H9 (cell line): ENCODE results near the gene HHAT. TPM values are rescaled to one million over a fixed set of nuclear protein-coding genes. Genes with fewer than 3 reads are reported as not detected.

Source experiments
- DNase-seq: peaks from one replicate; pipeline ENCODE4 v3.0.0-alpha.2; 2017
- H2AFZ ChIP-seq: one replicate; pipeline ENCODE4 v1.6.1; 2013; ENCODE audit warnings: mild to moderate bottlenecking, low read length, control low read depth, moderate library complexity
- H2AK5ac ChIP-seq: 2 replicates; pipeline ENCODE4 v1.6.1; 2013; ENCODE audit warnings: low read length, control low read depth, mixed read lengths; ENCODE audit not compliant: insufficient read length
- H2BK120ac ChIP-seq: one replicate; pipeline ENCODE4 v1.6.1; 2013; ENCODE audit warnings: low read depth, mild to moderate bottlenecking, low read length, control low read depth, inconsistent platforms; ENCODE audit not compliant: poor library complexity, severe bottlenecking
- H2BK12ac ChIP-seq: 2 replicates; pipeline ENCODE4 v1.6.1; 2013; ENCODE audit warnings: low read length, control low read depth, mixed read lengths, low read depth; ENCODE audit not compliant: insufficient read length
- H2BK15ac ChIP-seq: 2 replicates; pipeline ENCODE4 v1.6.1; 2013; ENCODE audit warnings: low read depth, low read length, control low read depth
- H2BK20ac ChIP-seq: one replicate; pipeline ENCODE4 v1.6.1; 2013; ENCODE audit warnings: low read depth, mild to moderate bottlenecking, low read length, control low read depth, inconsistent platforms; ENCODE audit not compliant: poor library complexity, severe bottlenecking
- H2BK5ac ChIP-seq: 2 replicates; pipeline ENCODE4 v1.6.1; 2013; ENCODE audit warnings: low read length, control low read depth, mixed read lengths; ENCODE audit not compliant: insufficient read length
- H3K14ac ChIP-seq: 2 replicates; pipeline ENCODE4 v1.6.1; 2013; ENCODE audit warnings: low read length, control low read depth; ENCODE audit not compliant: insufficient read depth
- H3K18ac ChIP-seq: 2 replicates; pipeline ENCODE4 v1.6.1; 2013; ENCODE audit warnings: low read depth, mild to moderate bottlenecking, mixed read lengths, low read length, control low read depth; ENCODE audit not compliant: insufficient read length
- H3K23ac ChIP-seq: 2 replicates; pipeline ENCODE4 v1.6.1; 2013; ENCODE audit warnings: low read length, control low read depth, mixed read lengths, low read depth; ENCODE audit not compliant: insufficient read length
- H3K23me2 ChIP-seq: 2 replicates; pipeline ENCODE4 v1.6.1; 2013; ENCODE audit warnings: low read depth, mild to moderate bottlenecking, mixed read lengths, low read length, control low read depth; ENCODE audit not compliant: insufficient read length, poor library complexity, severe bottlenecking
- H3K27ac ChIP-seq: 2 replicates; pipeline ENCODE4 v1.5.1; 2013; ENCODE audit warnings: low read length, control low read depth, mixed read lengths, low read depth; ENCODE audit not compliant: insufficient read length
- H3K27me3 ChIP-seq: 2 replicates; pipeline ENCODE4 v1.6.1; 2013; ENCODE audit warnings: low read length, control low read depth, inconsistent platforms; ENCODE audit not compliant: insufficient read depth
- H3K4ac ChIP-seq: 2 replicates; pipeline ENCODE4 v1.6.1; 2013; ENCODE audit warnings: low read depth, mild to moderate bottlenecking, control low read depth, inconsistent platforms, low read length, moderate library complexity
- H3K4me1 ChIP-seq: 2 replicates; pipeline ENCODE4 v1.6.1; 2013; ENCODE audit warnings: low read length, control low read depth, inconsistent platforms; ENCODE audit not compliant: insufficient read depth
- H3K4me2 ChIP-seq: 2 replicates; pipeline ENCODE4 v1.6.1; 2013; ENCODE audit warnings: low read length, control low read depth, mixed read lengths; ENCODE audit not compliant: insufficient read length, insufficient read depth
- H3K56ac ChIP-seq: 2 replicates; pipeline ENCODE4 v1.6.1; 2013; ENCODE audit warnings: low read depth, mild to moderate bottlenecking, mixed read lengths, low read length, control low read depth; ENCODE audit not compliant: insufficient read length
- H3K79me1 ChIP-seq: 2 replicates; pipeline ENCODE4 v1.6.1; 2013; ENCODE audit warnings: low read depth, mild to moderate bottlenecking, moderate library complexity, low read length, control low read depth, inconsistent platforms; ENCODE audit not compliant: insufficient read depth, poor library complexity, severe bottlenecking
- H3K79me2 ChIP-seq: 2 replicates; pipeline ENCODE4 v1.6.1; 2013; ENCODE audit warnings: low read length, control low read depth, inconsistent platforms; ENCODE audit not compliant: insufficient read depth
- H3K9ac ChIP-seq: 2 replicates; pipeline ENCODE4 v1.6.1; 2013; ENCODE audit warnings: low read length, control low read depth, mixed read lengths; ENCODE audit not compliant: insufficient read length; ENCODE audit errors: extremely low read depth
- H3K9me3 ChIP-seq: one replicate; pipeline ENCODE4 v1.6.1; 2013; ENCODE audit warnings: low read depth, low read length, inconsistent platforms; ENCODE audit not compliant: control insufficient read depth
- H3T11ph ChIP-seq: one replicate; pipeline ENCODE4 v1.6.1; 2013; ENCODE audit warnings: mild to moderate bottlenecking, low read length, control low read depth, inconsistent platforms
- H4K20me1 ChIP-seq: one replicate; pipeline ENCODE4 v1.6.1; 2013; ENCODE audit not compliant: control insufficient read depth, insufficient read length, insufficient read depth
- H4K5ac ChIP-seq: 2 replicates; pipeline ENCODE4 v1.6.1; 2013; ENCODE audit warnings: low read depth, mild to moderate bottlenecking, mixed read lengths, low read length, control low read depth; ENCODE audit not compliant: insufficient read length
- H4K8ac ChIP-seq: replicated peaks from 2 replicates; pipeline ENCODE4 v1.6.1; 2013; ENCODE audit warnings: low read length, control low read depth, mixed read lengths, low read depth; ENCODE audit not compliant: insufficient read length
- H4K91ac ChIP-seq: 2 replicates; pipeline ENCODE4 v1.6.1; 2013; ENCODE audit warnings: low read depth, mild to moderate bottlenecking, moderate library complexity, mixed read lengths, low read length, control low read depth; ENCODE audit not compliant: insufficient read length
- H3K27ac Mint-ChIP-seq, 3 experiments: 2 replicates in 2 of 3; 3 replicates in 1 of 3; pipeline ENCODE4 v1.8.0; 2020 to 2021; ENCODE audit warnings: mixed read lengths in 3 of 3, mild to moderate bottlenecking in 1 of 3, moderate library complexity in 1 of 3
- H3K27me3 Mint-ChIP-seq: 2 replicates; pipeline ENCODE4 v1.8.0; 2021; ENCODE audit warnings: low read depth, mild to moderate bottlenecking, moderate library complexity, mixed read lengths
- H3K36me3 Mint-ChIP-seq, 3 experiments: 2 replicates in 2 of 3; 3 replicates in 1 of 3; pipeline ENCODE4 v1.8.0; 2020 to 2021; ENCODE audit warnings: low read depth in 3 of 3, mixed read lengths in 3 of 3; ENCODE audit not compliant: insufficient read depth in 1 of 3
- H3K4me1 Mint-ChIP-seq, 2 experiments: 2 replicates each; pipeline ENCODE4 v1.8.0; 2020; ENCODE audit warnings: mixed read lengths in 2 of 2
- H3K4me3 Mint-ChIP-seq, 2 experiments: 2 replicates in 1 of 2; 3 replicates in 1 of 2; pipeline ENCODE4 v1.8.0; 2020 to 2021; ENCODE audit warnings: mild to moderate bottlenecking in 2 of 2, mixed read lengths in 2 of 2, moderate library complexity in 1 of 2
- H3K9me3 Mint-ChIP-seq, 2 experiments: 2 replicates in 1 of 2; 3 replicates in 1 of 2; pipeline ENCODE4 v1.8.0; 2020; ENCODE audit warnings: mild to moderate bottlenecking in 2 of 2, mixed read lengths in 2 of 2, moderate library complexity in 1 of 2
- CTCF ChIP-seq: fragments of 200-600 bp; sonication (generic); conservative IDR thresholded peaks from 3 replicates; pipeline ENCODE4 v1.8.0; 2021; ENCODE audit warnings: antibody characterized with exemption, mild to moderate bottlenecking
- WGBS: extraction: QIAGEN DNeasy Blood & Tissue Kit; methylation state at CpG from one replicate; pipeline ENCODE4 v1.1.7; 2013; ENCODE audit warnings: missing lambda C conversion rate, low lambda C conversion rate, mixed read lengths; ENCODE audit not compliant: insufficient read length; ENCODE audit errors: extremely low coverage; 5-methylcytosine and 5-hydroxymethylcytosine counted together
- total RNA-seq: library from RNA; stranded (reverse); gene quantifications from 2 replicates; pipeline ENCODE4 v1.2.1, GENCODE V29; 2021

HHAT gene
- total RNA-seq, 1 experiment from 2014 or later = 0.48 TPM

GRCh38 chr1:210464519-210465039 lies 135.9 kb downstream of the HHAT start:
- no peaks in the 10 kb centered on the region for H3K79me2 ChIP-seq
- no peak overlapping the region for H2BK15ac ChIP-seq
- H3K27me3 ChIP-seq = no peaks in the 10 kb centered on the region
- no peaks in the 10 kb centered on the region; the same call in 1 of the 2 replicates for H3K4me1 ChIP-seq
- no peaks in the 10 kb centered on the region for H3K79me1 ChIP-seq
- no peak overlapping the region for H3K4me2 ChIP-seq
- no peak overlapping the region for H4K91ac ChIP-seq
- WGBS = no CpG with 5 or more reads among the region's 11 CpGs
- Mint-ChIP-seq H3K4me1 (no peaks in the 10 kb centered on the region; a peak in 1 of 4 replicates), H3K9me3 (no peaks in the 10 kb centered on the region), H3K36me3 (no peaks in the 10 kb centered on the region; a peak in 1 of 7 replicates), H3K4me3 (no peak overlapping the region), H3K27me3 (no peaks in the 10 kb centered on the region), H3K27ac (no peak overlapping the region)
- no peak for DNase-seq
- H3T11ph ChIP-seq = no peak overlapping the region
- H3K23me2 ChIP-seq = no peaks in the 10 kb centered on the region
- no peak overlapping the region for H3K4ac ChIP-seq
- H2BK12ac ChIP-seq = no peak overlapping the region
- TF ChIP-seq CTCF = no peak
- H3K18ac ChIP-seq = no peak overlapping the region
- no peak overlapping the region for H2AFZ ChIP-seq
- H4K8ac ChIP-seq = no peak overlapping the region
- H2AK5ac ChIP-seq = no peak overlapping the region
- no peak overlapping the region for H2BK20ac ChIP-seq
- no peak overlapping the region for H3K23ac ChIP-seq
- no peak overlapping the region; the same call in 1 of the 2 replicates for H3K14ac ChIP-seq
- H4K5ac ChIP-seq = no peak overlapping the region
- H3K27ac ChIP-seq = no peak overlapping the region
- H3K56ac ChIP-seq = no peak overlapping the region
- H3K9ac ChIP-seq = no peak overlapping the region
- H4K20me1 ChIP-seq = no peaks in the 10 kb centered on the region
- H3K9me3 ChIP-seq = no peaks in the 10 kb centered on the region
- H2BK5ac ChIP-seq = no peak overlapping the region
- H2BK120ac ChIP-seq = no peak overlapping the region
